Naive thymus-derived CD4-positive, alpha-beta T cell (primary cell): ENCODE data around the gene UVRAG. TPM values are rescaled to one million over a fixed set of nuclear protein-coding genes. Genes with fewer than 3 reads are reported as not detected.
A peak's percentile ranks its signal among the peaks of the same experiment; 100 is the strongest.

Source experiments
- ATAC-seq: fragments of 150-1000 bp; cut with Tn5 transposase; 2 replicates; pipeline ENCODE4 v1.10.0; 2021; ENCODE audit warnings: mild to moderate bottlenecking, moderate library complexity
- CTCF ChIA-PET: fragments of 350-600 bp; sonication (Branson Sonifier 250); formaldehyde crosslinking; loops from one replicate; lab custom pipeline; 2021; ENCODE audit warnings: antibody characterized with exemption; lab: Charles Lee
- POLR2A ChIA-PET: fragments of 350-600 bp; sonication (Branson Sonifier 250); formaldehyde crosslinking; loops from one replicate; lab custom pipeline; 2021; ENCODE audit warnings: antibody characterized with exemption, inconsistent platforms; lab: Charles Lee
- DNase-seq, 9 donors: peaks; one replicate each; pipeline versions ENCODE4 v3.0.0 to v3.0.0-alpha.2; 2020 to 2022; ENCODE audit warnings: mixed read lengths in 1 of 9
- H3K27ac ChIP-seq: one replicate; pipeline ENCODE4 v1.7.0; 2013; ENCODE audit warnings: mild to moderate bottlenecking, low read depth, low read length, moderate library complexity
- H3K27me3 ChIP-seq, 2 donors: one replicate each; pipeline ENCODE4 v1.7.0; 2013; ENCODE audit warnings: low read length in 2 of 2, mild to moderate bottlenecking in 2 of 2, moderate library complexity in 2 of 2; ENCODE audit not compliant: control insufficient read depth in 2 of 2, insufficient read depth in 2 of 2
- H3K36me3 ChIP-seq, 3 experiments: 1 replicate in 2 of 3; 2 replicates in 1 of 3; pipeline ENCODE4 v1.7.0; 2013; ENCODE audit warnings: low read length in 3 of 3, mild to moderate bottlenecking in 3 of 3, moderate library complexity in 1 of 3; ENCODE audit not compliant: insufficient read depth in 3 of 3, control insufficient read depth in 2 of 3
- H3K4me1 ChIP-seq, 2 donors: one replicate each; pipeline ENCODE4 v1.7.0; 2013; ENCODE audit warnings: low read length in 2 of 2, mild to moderate bottlenecking in 2 of 2, moderate library complexity in 1 of 2; ENCODE audit not compliant: control insufficient read depth in 2 of 2, insufficient read depth in 2 of 2
- H3K4me3 ChIP-seq: 2 replicates; pipeline ENCODE4 v1.7.0; 2013; ENCODE audit warnings: mild to moderate bottlenecking, low read length
- H3K9me3 ChIP-seq, 3 experiments: 1 replicate in 2 of 3; 2 replicates in 1 of 3; pipeline ENCODE4 v1.7.0; 2013; ENCODE audit warnings: low read length in 3 of 3; ENCODE audit not compliant: control insufficient read depth in 2 of 3
- H3K27ac Mint-ChIP-seq, 9 donors: one replicate each; pipeline ENCODE4 v1.8.0; 2020 to 2022; ENCODE audit warnings: mixed read lengths in 9 of 9, mild to moderate bottlenecking in 8 of 9, moderate library complexity in 5 of 9, inconsistent platforms in 2 of 9
- H3K27me3 Mint-ChIP-seq, 5 donors: one replicate each; pipeline ENCODE4 v1.8.0; 2021 to 2022; ENCODE audit warnings: mixed read lengths in 5 of 5, mild to moderate bottlenecking in 1 of 5
- H3K36me3 Mint-ChIP-seq, 5 donors: one replicate each; pipeline ENCODE4 v1.8.0; 2020 to 2022; ENCODE audit warnings: mixed read lengths in 5 of 5, mild to moderate bottlenecking in 3 of 5, inconsistent platforms in 1 of 5
- H3K4me1 Mint-ChIP-seq, 7 donors: one replicate each; pipeline ENCODE4 v1.8.0; 2020 to 2022; ENCODE audit warnings: mixed read lengths in 7 of 7, mild to moderate bottlenecking in 3 of 7, inconsistent platforms in 1 of 7
- H3K4me3 Mint-ChIP-seq, 10 donors: one replicate each; pipeline ENCODE4 v1.8.0; 2020 to 2022; ENCODE audit warnings: mild to moderate bottlenecking in 10 of 10, mixed read lengths in 10 of 10, moderate library complexity in 6 of 10, inconsistent platforms in 2 of 10
- H3K9me3 Mint-ChIP-seq, 11 donors: one replicate each; pipeline ENCODE4 v1.8.0; 2020 to 2022; ENCODE audit warnings: mixed read lengths in 11 of 11, mild to moderate bottlenecking in 4 of 11, inconsistent platforms in 1 of 11, moderate library complexity in 1 of 11
- intact Hi-C, 2 donors: fragments of 100-400 bp; cut with micrococcal nuclease; formaldehyde crosslinking; loops; one replicate each; pipeline ENCODE4 v1.15.1; 2023
- polyA plus RNA-seq, 2 donors: library from polyadenylated mRNA; unstranded; fragments of 300-500 nt; fragmentation: Illumina TruSeq; gene quantifications; one replicate each; pipeline ENCODE4 v1.2.3, GENCODE V29; 2021
- total RNA-seq, 6 experiments: library from RNA in 5 of 6; stranded (reverse) in 5 of 6; gene quantifications; 1 replicate in 5 of 6; 2 replicates in 1 of 6; pipeline ENCODE4 v1.2.3 and lab custom pipeline; 2021 to 2026

The UVRAG gene
- total and polyA plus RNA-seq, 7 experiments from 2014 or later = 12.3 to 46.1 (median 24.6) TPM

GRCh38 chr11:75796091-75796435 lies 18.9 kb upstream of the UVRAG start:
- intact Hi-C loops = no loop called here
- H3K27ac Mint-ChIP-seq = no peak overlapping the region
- H3K4me3 ChIP-seq = no peak overlapping the region
- H3K9me3 ChIP-seq = no peaks in the 10 kb centered on the region
- no peaks in the 10 kb centered on the region for H3K36me3 ChIP-seq
- POLR2A ChIA-PET = no interaction called here
- peaks cover 0 to 3% of the 10 kb centered on the region in 2 donors for H3K4me1 ChIP-seq
- no peaks in the 10 kb centered on the region for H3K27me3 ChIP-seq
- no peak overlapping the region for H3K4me3 Mint-ChIP-seq
- H3K4me1 Mint-ChIP-seq = peaks cover 0 to 6% (median under 1%) of the 10 kb centered on the region in 7 donors
- H3K9me3 Mint-ChIP-seq = no peaks in the 10 kb centered on the region
- no peak for ATAC-seq
- DNase-seq = no peak
- H3K36me3 Mint-ChIP-seq = no peaks in the 10 kb centered on the region
- H3K27me3 Mint-ChIP-seq = peaks cover 0 to 2% (median 0%) of the 10 kb centered on the region in 5 donors
- CTCF ChIA-PET = no interaction called here
- H3K27ac ChIP-seq = no peak overlapping the region

GRCh38 chr11:75797116-75797515 lies 17.9 kb upstream of the UVRAG start:
- peaks cover 0 to 2% (median 0%) of the 10 kb centered on the region in 5 donors for H3K27me3 Mint-ChIP-seq
- POLR2A ChIA-PET = no interaction called here
- H3K36me3 Mint-ChIP-seq = no peaks in the 10 kb centered on the region
- peaks cover 0 to 15% (median 9%) of the 10 kb centered on the region in 7 donors for H3K4me1 Mint-ChIP-seq
- ATAC-seq (no peak), DNase-seq (no peak)
- no peaks in the 10 kb centered on the region for H3K27me3 ChIP-seq
- H3K4me3 Mint-ChIP-seq = no peak overlapping the region
- CTCF ChIA-PET = no interaction called here
- intact Hi-C loops = no loop called here
- H3K9me3 Mint-ChIP-seq = no peaks in the 10 kb centered on the region
- no peaks in the 10 kb centered on the region for H3K9me3 ChIP-seq
- H3K4me3 ChIP-seq = no peak overlapping the region
- no peak overlapping the region for H3K27ac Mint-ChIP-seq
- H3K4me1 ChIP-seq = peaks cover 0 to 14% of the 10 kb centered on the region in 2 donors
- H3K27ac ChIP-seq = no peak overlapping the region
- no peaks in the 10 kb centered on the region for H3K36me3 ChIP-seq

GRCh38 chr11:75797792-75798191 lies 17.2 kb upstream of the UVRAG start:
- H3K9me3 ChIP-seq = no peaks in the 10 kb centered on the region
- H3K27ac ChIP-seq = no peak overlapping the region
- Mint-ChIP-seq H3K27me3 (peaks cover 0 to 2% (median 0%) of the 10 kb centered on the region in 5 donors), H3K9me3 (no peaks in the 10 kb centered on the region), H3K4me1 (peaks cover 0 to 18% (median 11%) of the 10 kb centered on the region in 7 donors), H3K36me3 (no peaks in the 10 kb centered on the region), H3K4me3 (no peak overlapping the region), H3K27ac (no peak overlapping the region)
- DNase-seq (no peak), ATAC-seq (no peak)
- no peaks in the 10 kb centered on the region for H3K27me3 ChIP-seq
- no peaks in the 10 kb centered on the region for H3K36me3 ChIP-seq
- POLR2A ChIA-PET = no interaction called here
- CTCF ChIA-PET = no interaction called here
- peaks cover 0 to 14% of the 10 kb centered on the region in 2 donors for H3K4me1 ChIP-seq
- intact Hi-C loops = no loop called here
- no peak overlapping the region for H3K4me3 ChIP-seq

- ChIA-PET POLR2A (no interaction called here), CTCF (interaction anchor here (5.7 kb wide), 1 partner anchor 66 kb away, joined by 118 read pairs; no protein-coding TSS in a partner anchor)
- no peak for DNase-seq
- Mint-ChIP-seq H3K36me3 (no peaks in the 10 kb centered on the region), H3K27me3 (no peaks in the 10 kb centered on the region), H3K4me1 (peaks cover 0 to 22% (median 11%) of the 10 kb centered on the region in 7 donors), H3K4me3 (no peak overlapping the region), H3K9me3 (no peaks in the 10 kb centered on the region), H3K27ac (no peak overlapping the region)
- H3K4me1 ChIP-seq = peaks cover 0 to 14% of the 10 kb centered on the region in 2 donors
- no peaks in the 10 kb centered on the region for H3K9me3 ChIP-seq
- no peak overlapping the region for H3K4me3 ChIP-seq
- intact Hi-C loops = loop anchor here in 1 of 2 donors (5.0 kb wide), 1 partner anchor 33 kb away; the partner anchor contains the start of gene DGAT2
- no peak overlapping the region for H3K27ac ChIP-seq
- no peak for ATAC-seq
- H3K36me3 ChIP-seq = no peaks in the 10 kb centered on the region
- H3K27me3 ChIP-seq = no peaks in the 10 kb centered on the region
Measured at GRCh38 chr11:75800136-75800675, 14.8 kb upstream of the UVRAG start.

- Mint-ChIP-seq H3K36me3 (no peaks in the 10 kb centered on the region), H3K27ac (peak overlapping the region in 4 of 9 donors; percentile 8 to 46 (median 17)), H3K27me3 (no peaks in the 10 kb centered on the region), H3K9me3 (no peaks in the 10 kb centered on the region), H3K4me1 (peaks cover 0 to 22% (median 11%) of the 10 kb centered on the region in 7 donors), H3K4me3 (no peak overlapping the region)
- Histone ChIP-seq H3K4me3 (no peak overlapping the region), H3K27ac (no peak overlapping the region), H3K9me3 (no peaks in the 10 kb centered on the region), H3K36me3 (no peaks in the 10 kb centered on the region), H3K27me3 (no peaks in the 10 kb centered on the region), H3K4me1 (peaks cover 0 to 14% of the 10 kb centered on the region in 2 donors)
- ATAC-seq (no peak), DNase-seq (no peak)
- POLR2A ChIA-PET = no interaction called here
- intact Hi-C loops = loop anchor here in 1 of 2 donors (5.0 kb wide), 1 partner anchor 34 kb away; the partner anchor contains the start of gene DGAT2
- CTCF ChIA-PET = interaction anchor here (1.0 to 5.7 kb wide), 2 partner anchors 16 to 66 kb away, joined by 3 to 118 read pairs; no protein-coding TSS in a partner anchor
Measured at GRCh38 chr11:75800728-75801361, 14.2 kb upstream of the UVRAG start.

- DNase-seq (no peak), ATAC-seq (peak; percentile 43)
- no peaks in the 10 kb centered on the region for H3K9me3 Mint-ChIP-seq
- H3K27me3 Mint-ChIP-seq = no peaks in the 10 kb centered on the region
- ChIA-PET POLR2A (no interaction called here), CTCF (interaction anchor here (1.0 to 5.7 kb wide), 5 partner anchors 9 to 73 kb away, joined by 3 to 118 read pairs (median 4); partner anchors contain the start of gene UVRAG)
- peaks cover 0 to 22% (median 11%) of the 10 kb centered on the region in 7 donors for H3K4me1 Mint-ChIP-seq
- Histone ChIP-seq H3K27me3 (no peaks in the 10 kb centered on the region), H3K27ac (no peak overlapping the region), H3K4me3 (no peak overlapping the region), H3K9me3 (no peaks in the 10 kb centered on the region), H3K36me3 (no peaks in the 10 kb centered on the region), H3K4me1 (peaks cover 0 to 14% of the 10 kb centered on the region in 2 donors)
- intact Hi-C loops = loop anchor here in 1 of 2 donors (5.0 kb wide), 1 partner anchor 34 kb away; the partner anchor contains the start of gene DGAT2
- no peaks in the 10 kb centered on the region for H3K36me3 Mint-ChIP-seq
- H3K4me3 Mint-ChIP-seq = peak overlapping the region in 1 of 10 donors; percentile 9
- peak overlapping the region in 5 of 9 donors; percentile 8 to 66 (median 30) for H3K27ac Mint-ChIP-seq
Measured at GRCh38 chr11:75801362-75802020, 13.5 kb upstream of the UVRAG start.
